DOHH2 (cell line): ENCODE data around the gene UVRAG.

Source experiments
- H3F3A ChIP-seq: fragments of 200-600 bp; sonication (generic), shearing (Covaris generic); 2 replicates; pipeline ENCODE4 v1.6.0; 2016; ENCODE audit warnings: antibody characterized with exemption, mild to moderate bottlenecking; ENCODE audit not compliant: control insufficient read depth, insufficient read depth
- H3K27ac ChIP-seq: fragments of 200-600 bp; sonication (generic); 2 replicates; pipeline ENCODE4 v1.5.1; 2014; ENCODE audit warnings: low read depth, mild to moderate bottlenecking, low read length, moderate library complexity
- H3K27me3 ChIP-seq: fragments of 200-600 bp; sonication (generic); 2 replicates; pipeline ENCODE4 v1.6.1; 2014; ENCODE audit warnings: mild to moderate bottlenecking, low read length, mixed read lengths; ENCODE audit not compliant: control insufficient read depth
- H3K36me3 ChIP-seq: fragments of 200-600 bp; sonication (generic); 2 replicates; pipeline ENCODE4 v1.6.1; 2014; ENCODE audit warnings: mild to moderate bottlenecking, low read length, moderate library complexity, mixed read lengths; ENCODE audit not compliant: control insufficient read depth
- H3K4me1 ChIP-seq: fragments of 200-600 bp; sonication (generic); 2 replicates; pipeline ENCODE4 v1.6.1; 2014; ENCODE audit warnings: mild to moderate bottlenecking, low read length, mixed read lengths; ENCODE audit not compliant: control insufficient read depth
- H3K4me2 ChIP-seq: fragments of 200-600 bp; sonication (generic); 2 replicates; pipeline ENCODE4 v1.6.0; 2014; ENCODE audit warnings: mild to moderate bottlenecking, low read length, moderate library complexity
- H3K4me3 ChIP-seq: fragments of 200-600 bp; sonication (generic); 2 replicates; pipeline ENCODE4 v1.5.1; 2014; ENCODE audit warnings: mild to moderate bottlenecking, low read length, mixed read lengths
- H3K79me2 ChIP-seq: fragments of 200-600 bp; sonication (generic); 2 replicates; pipeline ENCODE4 v1.6.1; 2014; ENCODE audit warnings: mild to moderate bottlenecking, low read length, mixed read lengths; ENCODE audit not compliant: control insufficient read depth
- H3K9me2 ChIP-seq: fragments of 200-600 bp; sonication (generic); replicated peaks from 2 replicates; pipeline ENCODE4 v1.6.1; 2014; ENCODE audit warnings: mild to moderate bottlenecking, low read length, mixed read lengths; ENCODE audit not compliant: control insufficient read depth
- H3K9me3 ChIP-seq: fragments of 200-600 bp; sonication (generic); 2 replicates; pipeline ENCODE4 v1.6.1; 2014; ENCODE audit warnings: antibody characterized with exemption, low read length, mixed read lengths; ENCODE audit not compliant: control insufficient read depth, insufficient read depth
- H4K20me1 ChIP-seq: fragments of 200-600 bp; sonication (generic); 2 replicates; pipeline ENCODE4 v1.6.0; 2014; ENCODE audit warnings: low read depth, mild to moderate bottlenecking, antibody characterized with exemption, low read length, moderate library complexity; ENCODE audit not compliant: control insufficient read depth, insufficient read depth
- EZH2phosphoT487 ChIP-seq: fragments of 200-600 bp; sonication (generic); IDR thresholded peaks from 2 replicates; pipeline ENCODE4 v1.6.1; 2017; ENCODE audit warnings: borderline replicate concordance, mild to moderate bottlenecking, antibody characterized with exemption, low read length, moderate library complexity, mixed read lengths
- TF ChIP-seq, protein P1 (sequence below): fragments of 200-600 bp; sonication (generic); IDR thresholded peaks from one replicate; pipeline ENCODE4 v1.5.1; 2014; ENCODE audit warnings: antibody characterized with exemption, mild to moderate bottlenecking, low read depth, low read length; ENCODE audit not compliant: poor library complexity, severe bottlenecking

UVRAG gene

DNA sequence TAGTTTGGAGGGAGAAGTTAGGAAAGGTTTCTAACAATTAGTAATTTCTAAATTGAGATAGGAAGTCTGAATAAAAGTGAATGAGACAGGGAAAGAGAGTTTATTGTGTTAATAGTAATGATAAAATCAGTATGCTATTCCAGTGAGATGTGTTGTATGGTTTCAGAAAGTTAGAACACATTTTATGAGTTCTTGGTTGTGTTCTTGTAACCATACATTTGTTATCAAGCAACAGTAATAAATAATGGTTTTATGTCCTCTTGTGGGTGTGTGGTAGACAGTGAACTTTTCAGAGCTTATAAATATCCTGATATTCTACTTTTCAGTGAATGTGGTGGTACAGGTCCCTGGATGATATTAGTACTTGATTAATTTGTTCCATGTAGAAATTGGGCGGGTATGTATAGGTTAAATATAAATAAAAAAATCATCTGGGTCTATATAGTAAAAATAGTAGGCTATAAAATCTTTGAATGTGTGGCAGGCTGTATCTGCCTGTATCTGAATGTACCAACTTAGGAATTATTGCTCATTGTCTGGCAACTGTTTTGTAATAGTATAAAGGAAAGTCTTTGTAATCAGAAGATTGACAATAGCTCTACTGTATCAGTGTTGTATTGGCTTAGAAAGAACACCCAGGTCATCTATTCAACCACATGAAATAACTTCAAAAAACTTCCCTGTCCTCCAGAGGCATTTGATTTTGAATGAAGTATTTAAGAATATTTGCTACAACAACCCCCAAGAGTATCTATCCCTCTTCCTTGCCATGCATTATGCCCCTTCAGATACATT is 54.8 kb downstream of the UVRAG start:
- Histone ChIP-seq H3F3A (peaks cover 14% of the 10 kb centered on the region), H3K4me1 (peaks cover 95% of the 10 kb centered on the region), H3K4me3 (no peak overlapping the region), H3K9me3 (no peaks in the 10 kb centered on the region), H3K36me3 (peaks cover 69% of the 10 kb centered on the region), H4K20me1 (peaks cover 9% of the 10 kb centered on the region), H3K9me2 (no peaks in the 10 kb centered on the region), H3K27ac (no peak overlapping the region; the same call in 1 of the 2 replicates), H3K27me3 (no peaks in the 10 kb centered on the region), H3K79me2 (peaks cover 95% of the 10 kb centered on the region), H3K4me2 (no peak overlapping the region)
- no peak for TF ChIP-seq EZH2phosphoT487
- TF ChIP-seq, protein P1, sequence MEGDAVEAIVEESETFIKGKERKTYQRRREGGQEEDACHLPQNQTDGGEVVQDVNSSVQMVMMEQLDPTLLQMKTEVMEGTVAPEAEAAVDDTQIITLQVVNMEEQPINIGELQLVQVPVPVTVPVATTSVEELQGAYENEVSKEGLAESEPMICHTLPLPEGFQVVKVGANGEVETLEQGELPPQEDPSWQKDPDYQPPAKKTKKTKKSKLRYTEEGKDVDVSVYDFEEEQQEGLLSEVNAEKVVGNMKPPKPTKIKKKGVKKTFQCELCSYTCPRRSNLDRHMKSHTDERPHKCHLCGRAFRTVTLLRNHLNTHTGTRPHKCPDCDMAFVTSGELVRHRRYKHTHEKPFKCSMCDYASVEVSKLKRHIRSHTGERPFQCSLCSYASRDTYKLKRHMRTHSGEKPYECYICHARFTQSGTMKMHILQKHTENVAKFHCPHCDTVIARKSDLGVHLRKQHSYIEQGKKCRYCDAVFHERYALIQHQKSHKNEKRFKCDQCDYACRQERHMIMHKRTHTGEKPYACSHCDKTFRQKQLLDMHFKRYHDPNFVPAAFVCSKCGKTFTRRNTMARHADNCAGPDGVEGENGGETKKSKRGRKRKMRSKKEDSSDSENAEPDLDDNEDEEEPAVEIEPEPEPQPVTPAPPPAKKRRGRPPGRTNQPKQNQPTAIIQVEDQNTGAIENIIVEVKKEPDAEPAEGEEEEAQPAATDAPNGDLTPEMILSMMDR = no peak

DNA sequence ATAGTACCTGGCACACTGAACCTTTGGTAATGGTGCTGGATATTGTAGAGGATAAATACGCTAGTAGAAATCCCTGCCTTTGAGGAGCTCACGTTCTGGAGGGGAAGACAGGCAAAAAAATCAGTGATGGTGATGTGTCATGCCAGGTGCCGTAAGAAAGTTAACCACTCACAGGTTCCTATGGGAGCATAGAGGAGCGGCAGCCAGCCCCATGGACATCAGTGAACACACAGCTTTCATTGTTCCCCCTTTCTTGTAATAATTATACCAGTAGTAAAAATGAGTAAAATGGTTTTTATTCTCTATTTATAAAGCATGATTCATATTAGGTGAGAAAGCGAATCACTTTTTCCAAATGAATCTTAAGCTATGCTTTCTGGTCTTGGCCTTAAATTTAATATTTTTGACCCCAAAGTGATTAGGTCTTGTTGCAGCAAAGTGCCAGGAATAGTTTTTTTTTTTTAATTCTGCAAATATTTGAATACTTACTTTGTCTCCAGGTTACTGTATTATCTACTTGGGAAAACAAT is 57.9 kb downstream of the UVRAG start:
- no peaks in the 10 kb centered on the region for H3K27me3 ChIP-seq
- peak overlapping the region; percentile 46 for H3K27ac ChIP-seq
- H3K9me2 ChIP-seq = no peaks in the 10 kb centered on the region
- no peaks in the 10 kb centered on the region for H3K9me3 ChIP-seq
- H3K4me2 ChIP-seq = peak overlapping the region; percentile 65
- H3F3A ChIP-seq = peaks cover 4% of the 10 kb centered on the region; the same call in 1 of the 2 replicates
- peak overlapping the region; percentile 50 for H3K4me3 ChIP-seq
- H3K79me2 ChIP-seq = peaks cover 87% of the 10 kb centered on the region
- peaks cover 82% of the 10 kb centered on the region for H3K4me1 ChIP-seq
- peaks cover 4% of the 10 kb centered on the region; the same call in 1 of the 2 replicates for H4K20me1 ChIP-seq
- H3K36me3 ChIP-seq = peaks cover 77% of the 10 kb centered on the region
- TF ChIP-seq EZH2phosphoT487 = no peak
- TF ChIP-seq, protein P1 = no peak

DNA sequence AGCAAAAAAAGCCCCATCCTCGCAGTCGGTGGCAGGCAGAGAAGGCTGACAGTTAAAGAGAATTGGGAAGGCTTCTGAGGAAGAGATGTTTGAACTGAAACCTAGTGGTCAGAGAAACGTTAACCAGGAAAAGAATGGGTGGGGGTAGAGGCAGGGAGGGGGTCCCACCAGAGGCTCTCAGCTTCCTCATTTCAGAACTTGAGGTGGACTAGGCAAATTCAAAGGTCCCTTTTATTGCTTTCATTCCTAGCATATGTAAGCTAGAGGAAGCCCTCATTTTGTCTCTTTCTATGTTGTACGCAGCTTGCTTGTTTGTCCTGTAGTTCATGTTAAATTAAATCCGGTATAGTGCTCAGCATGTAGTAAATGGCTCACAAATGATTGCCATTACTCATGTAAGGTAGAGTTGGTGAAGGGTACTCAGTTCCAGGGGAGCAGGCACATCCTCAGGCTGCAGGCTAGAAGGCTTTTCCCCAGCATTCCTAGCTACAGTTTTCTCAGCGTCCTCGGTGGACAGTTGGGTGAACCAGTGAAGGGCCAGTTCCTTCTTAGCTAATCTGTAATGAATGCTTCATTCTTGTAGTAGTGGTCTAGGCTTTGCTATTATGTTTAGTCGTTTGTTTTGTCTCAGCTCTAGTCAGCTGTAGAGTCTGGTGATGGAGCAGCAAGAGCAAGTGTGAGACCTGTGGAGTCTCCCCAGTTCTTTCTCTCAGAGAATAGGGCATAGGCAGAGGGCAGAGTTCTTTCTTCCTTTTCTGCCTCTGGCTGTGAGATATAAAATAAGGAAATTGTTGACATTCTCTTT is 58.6 kb downstream of the UVRAG start:
- peaks cover 80% of the 10 kb centered on the region for H3K79me2 ChIP-seq
- peak overlapping the region; percentile 46 for H3K27ac ChIP-seq
- no peaks in the 10 kb centered on the region for H3K27me3 ChIP-seq
- peaks cover 4% of the 10 kb centered on the region; the same call in 1 of the 2 replicates for H3F3A ChIP-seq
- H3K4me1 ChIP-seq = peaks cover 76% of the 10 kb centered on the region
- H3K4me3 ChIP-seq = peak overlapping the region; percentile 50
- H3K36me3 ChIP-seq = peaks cover 71% of the 10 kb centered on the region
- no peak for TF ChIP-seq EZH2phosphoT487
- TF ChIP-seq, protein P1 = no peak
- no peaks in the 10 kb centered on the region for H3K9me2 ChIP-seq
- H3K9me3 ChIP-seq = no peaks in the 10 kb centered on the region
- peak overlapping the region; percentile 65 for H3K4me2 ChIP-seq
- H4K20me1 ChIP-seq = no peaks in the 10 kb centered on the region
